Measurements from ENCODE around the gene MORN1. TPM values are rescaled to one million over a fixed set of nuclear protein-coding genes. Genes with fewer than 3 reads are reported as not detected.
A peak's percentile ranks its signal among the peaks of the same experiment; 100 is the strongest.

The MORN1 gene
- total and polyA plus RNA-seq, 2 experiments from 2014 or later, result 4.8 to 11.1 TPM

DNA sequence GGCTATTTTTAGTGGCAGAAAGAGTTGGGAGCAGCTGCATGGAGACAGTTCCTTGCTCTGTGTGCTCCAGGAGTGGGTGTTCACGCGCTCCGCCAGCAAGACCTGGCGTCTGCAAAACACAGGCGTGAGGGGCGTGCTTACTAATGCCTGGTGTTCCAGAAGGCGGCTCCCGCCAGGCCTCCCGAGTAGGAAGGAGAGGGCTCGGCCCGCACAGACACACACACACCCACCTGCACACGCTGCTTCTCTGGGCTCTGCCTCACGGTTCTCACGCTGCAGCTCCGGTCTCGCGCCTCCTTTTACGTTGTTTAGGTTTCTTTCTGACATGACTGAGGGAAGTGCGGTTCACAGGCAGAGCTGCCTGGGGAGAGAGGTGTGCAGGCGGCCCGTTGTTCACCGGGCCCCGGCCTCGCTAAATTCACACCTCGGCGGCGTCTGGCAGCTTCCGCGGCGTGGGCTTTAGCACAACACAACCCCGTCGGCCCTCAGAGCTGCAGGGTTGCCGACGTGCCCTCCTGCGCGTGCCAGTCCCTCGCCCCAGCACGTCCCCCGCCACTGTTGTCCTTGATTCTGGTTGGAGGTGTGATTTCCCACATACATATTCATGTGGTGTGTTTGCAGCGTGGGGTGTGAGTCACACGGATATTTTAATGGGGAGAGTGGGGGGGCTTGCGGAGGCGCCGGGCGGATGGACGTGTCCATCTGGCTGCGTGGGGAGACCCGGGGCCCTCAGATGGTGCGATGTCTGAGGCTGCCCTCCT lies 86.3 kb downstream of the MORN1 start:
- H4K20me1 ChIP-seq (replicated peaks; ENCODE audit: insufficient read depth), result peaks cover 21% of the 10 kb centered on the region
- TF ChIP-seq ZNF114 (CRISPR knock-in tag; IDR thresholded peaks at IDR 0.05) (no peak), JUNB (IDR thresholded peaks at IDR 0.05; ENCODE audit: unreplicated experiment) (no peak), EZH2phosphoT487 (IDR thresholded peaks at IDR 0.05; ENCODE audit: unreplicated experiment) (no peak), CREB1 (CRISPR knock-in tag; IDR thresholded peaks at IDR 0.05; ENCODE audit: low read depth) (no peak), POLR2AphosphoS5 (IDR thresholded peaks at IDR 0.05; ENCODE audit: low read depth) (no peak), NANOG (IDR thresholded peaks at IDR 0.05; ENCODE audit: borderline replicate concordance) (no peak), ZNF331 (CRISPR knock-in tag; IDR thresholded peaks at IDR 0.05; ENCODE audit: low read depth) (no peak), STAT1 (IDR thresholded peaks at IDR 0.05; ENCODE audit: unreplicated experiment) (no peak), EZH2 (IDR thresholded peaks at IDR 0.05; ENCODE audit: low read depth, unreplicated experiment) (no peak)
- TF ChIP-seq, protein P1, sequence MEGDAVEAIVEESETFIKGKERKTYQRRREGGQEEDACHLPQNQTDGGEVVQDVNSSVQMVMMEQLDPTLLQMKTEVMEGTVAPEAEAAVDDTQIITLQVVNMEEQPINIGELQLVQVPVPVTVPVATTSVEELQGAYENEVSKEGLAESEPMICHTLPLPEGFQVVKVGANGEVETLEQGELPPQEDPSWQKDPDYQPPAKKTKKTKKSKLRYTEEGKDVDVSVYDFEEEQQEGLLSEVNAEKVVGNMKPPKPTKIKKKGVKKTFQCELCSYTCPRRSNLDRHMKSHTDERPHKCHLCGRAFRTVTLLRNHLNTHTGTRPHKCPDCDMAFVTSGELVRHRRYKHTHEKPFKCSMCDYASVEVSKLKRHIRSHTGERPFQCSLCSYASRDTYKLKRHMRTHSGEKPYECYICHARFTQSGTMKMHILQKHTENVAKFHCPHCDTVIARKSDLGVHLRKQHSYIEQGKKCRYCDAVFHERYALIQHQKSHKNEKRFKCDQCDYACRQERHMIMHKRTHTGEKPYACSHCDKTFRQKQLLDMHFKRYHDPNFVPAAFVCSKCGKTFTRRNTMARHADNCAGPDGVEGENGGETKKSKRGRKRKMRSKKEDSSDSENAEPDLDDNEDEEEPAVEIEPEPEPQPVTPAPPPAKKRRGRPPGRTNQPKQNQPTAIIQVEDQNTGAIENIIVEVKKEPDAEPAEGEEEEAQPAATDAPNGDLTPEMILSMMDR (conservative IDR thresholded peaks at IDR 0.05; ENCODE audit: low read depth in 2 of 2), result no peak
- TF ChIP-seq, protein P2, sequence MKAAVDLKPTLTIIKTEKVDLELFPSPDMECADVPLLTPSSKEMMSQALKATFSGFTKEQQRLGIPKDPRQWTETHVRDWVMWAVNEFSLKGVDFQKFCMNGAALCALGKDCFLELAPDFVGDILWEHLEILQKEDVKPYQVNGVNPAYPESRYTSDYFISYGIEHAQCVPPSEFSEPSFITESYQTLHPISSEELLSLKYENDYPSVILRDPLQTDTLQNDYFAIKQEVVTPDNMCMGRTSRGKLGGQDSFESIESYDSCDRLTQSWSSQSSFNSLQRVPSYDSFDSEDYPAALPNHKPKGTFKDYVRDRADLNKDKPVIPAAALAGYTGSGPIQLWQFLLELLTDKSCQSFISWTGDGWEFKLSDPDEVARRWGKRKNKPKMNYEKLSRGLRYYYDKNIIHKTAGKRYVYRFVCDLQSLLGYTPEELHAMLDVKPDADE (IDR thresholded peaks at IDR 0.05), result no peak
- TF ChIP-seq, protein P3, sequence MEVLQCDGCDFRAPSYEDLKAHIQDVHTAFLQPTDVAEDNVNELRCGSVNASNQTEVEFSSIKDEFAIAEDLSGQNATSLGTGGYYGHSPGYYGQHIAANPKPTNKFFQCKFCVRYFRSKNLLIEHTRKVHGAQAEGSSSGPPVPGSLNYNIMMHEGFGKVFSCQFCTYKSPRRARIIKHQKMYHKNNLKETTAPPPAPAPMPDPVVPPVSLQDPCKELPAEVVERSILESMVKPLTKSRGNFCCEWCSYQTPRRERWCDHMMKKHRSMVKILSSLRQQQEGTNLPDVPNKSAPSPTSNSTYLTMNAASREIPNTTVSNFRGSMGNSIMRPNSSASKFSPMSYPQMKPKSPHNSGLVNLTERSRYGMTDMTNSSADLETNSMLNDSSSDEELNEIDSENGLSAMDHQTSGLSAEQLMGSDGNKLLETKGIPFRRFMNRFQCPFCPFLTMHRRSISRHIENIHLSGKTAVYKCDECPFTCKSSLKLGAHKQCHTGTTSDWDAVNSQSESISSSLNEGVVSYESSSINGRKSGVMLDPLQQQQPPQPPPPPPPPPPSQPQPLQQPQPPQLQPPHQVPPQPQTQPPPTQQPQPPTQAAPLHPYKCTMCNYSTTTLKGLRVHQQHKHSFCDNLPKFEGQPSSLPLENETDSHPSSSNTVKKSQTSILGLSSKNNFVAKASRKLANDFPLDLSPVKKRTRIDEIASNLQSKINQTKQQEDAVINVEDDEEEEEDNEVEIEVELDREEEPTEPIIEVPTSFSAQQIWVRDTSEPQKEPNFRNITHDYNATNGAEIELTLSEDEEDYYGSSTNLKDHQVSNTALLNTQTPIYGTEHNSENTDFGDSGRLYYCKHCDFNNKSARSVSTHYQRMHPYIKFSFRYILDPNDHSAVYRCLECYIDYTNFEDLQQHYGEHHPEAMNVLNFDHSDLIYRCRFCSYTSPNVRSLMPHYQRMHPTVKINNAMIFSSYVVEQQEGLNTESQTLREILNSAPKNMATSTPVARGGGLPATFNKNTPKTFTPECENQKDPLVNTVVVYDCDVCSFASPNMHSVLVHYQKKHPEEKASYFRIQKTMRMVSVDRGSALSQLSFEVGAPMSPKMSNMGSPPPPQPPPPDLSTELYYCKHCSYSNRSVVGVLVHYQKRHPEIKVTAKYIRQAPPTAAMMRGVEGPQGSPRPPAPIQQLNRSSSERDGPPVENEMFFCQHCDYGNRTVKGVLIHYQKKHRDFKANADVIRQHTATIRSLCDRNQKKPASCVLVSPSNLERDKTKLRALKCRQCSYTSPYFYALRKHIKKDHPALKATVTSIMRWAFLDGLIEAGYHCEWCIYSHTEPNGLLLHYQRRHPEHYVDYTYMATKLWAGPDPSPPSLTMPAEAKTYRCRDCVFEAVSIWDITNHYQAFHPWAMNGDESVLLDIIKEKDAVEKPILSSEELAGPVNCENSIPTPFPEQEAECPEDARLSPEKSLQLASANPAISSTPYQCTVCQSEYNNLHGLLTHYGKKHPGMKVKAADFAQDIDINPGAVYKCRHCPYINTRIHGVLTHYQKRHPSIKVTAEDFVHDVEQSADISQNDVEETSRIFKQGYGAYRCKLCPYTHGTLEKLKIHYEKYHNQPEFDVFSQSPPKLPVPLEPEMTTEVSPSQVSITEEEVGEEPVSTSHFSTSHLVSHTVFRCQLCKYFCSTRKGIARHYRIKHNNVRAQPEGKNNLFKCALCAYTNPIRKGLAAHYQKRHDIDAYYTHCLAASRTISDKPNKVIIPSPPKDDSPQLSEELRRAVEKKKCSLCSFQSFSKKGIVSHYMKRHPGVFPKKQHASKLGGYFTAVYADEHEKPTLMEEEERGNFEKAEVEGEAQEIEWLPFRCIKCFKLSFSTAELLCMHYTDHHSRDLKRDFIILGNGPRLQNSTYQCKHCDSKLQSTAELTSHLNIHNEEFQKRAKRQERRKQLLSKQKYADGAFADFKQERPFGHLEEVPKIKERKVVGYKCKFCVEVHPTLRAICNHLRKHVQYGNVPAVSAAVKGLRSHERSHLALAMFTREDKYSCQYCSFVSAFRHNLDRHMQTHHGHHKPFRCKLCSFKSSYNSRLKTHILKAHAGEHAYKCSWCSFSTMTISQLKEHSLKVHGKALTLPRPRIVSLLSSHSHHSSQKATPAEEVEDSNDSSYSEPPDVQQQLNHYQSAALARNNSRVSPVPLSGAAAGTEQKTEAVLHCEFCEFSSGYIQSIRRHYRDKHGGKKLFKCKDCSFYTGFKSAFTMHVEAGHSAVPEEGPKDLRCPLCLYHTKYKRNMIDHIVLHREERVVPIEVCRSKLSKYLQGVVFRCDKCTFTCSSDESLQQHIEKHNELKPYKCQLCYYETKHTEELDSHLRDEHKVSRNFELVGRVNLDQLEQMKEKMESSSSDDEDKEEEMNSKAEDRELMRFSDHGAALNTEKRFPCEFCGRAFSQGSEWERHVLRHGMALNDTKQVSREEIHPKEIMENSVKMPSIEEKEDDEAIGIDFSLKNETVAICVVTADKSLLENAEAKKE (CRISPR knock-in tag; IDR thresholded peaks at IDR 0.05), result no peak
- TF ChIP-seq, protein P4, sequence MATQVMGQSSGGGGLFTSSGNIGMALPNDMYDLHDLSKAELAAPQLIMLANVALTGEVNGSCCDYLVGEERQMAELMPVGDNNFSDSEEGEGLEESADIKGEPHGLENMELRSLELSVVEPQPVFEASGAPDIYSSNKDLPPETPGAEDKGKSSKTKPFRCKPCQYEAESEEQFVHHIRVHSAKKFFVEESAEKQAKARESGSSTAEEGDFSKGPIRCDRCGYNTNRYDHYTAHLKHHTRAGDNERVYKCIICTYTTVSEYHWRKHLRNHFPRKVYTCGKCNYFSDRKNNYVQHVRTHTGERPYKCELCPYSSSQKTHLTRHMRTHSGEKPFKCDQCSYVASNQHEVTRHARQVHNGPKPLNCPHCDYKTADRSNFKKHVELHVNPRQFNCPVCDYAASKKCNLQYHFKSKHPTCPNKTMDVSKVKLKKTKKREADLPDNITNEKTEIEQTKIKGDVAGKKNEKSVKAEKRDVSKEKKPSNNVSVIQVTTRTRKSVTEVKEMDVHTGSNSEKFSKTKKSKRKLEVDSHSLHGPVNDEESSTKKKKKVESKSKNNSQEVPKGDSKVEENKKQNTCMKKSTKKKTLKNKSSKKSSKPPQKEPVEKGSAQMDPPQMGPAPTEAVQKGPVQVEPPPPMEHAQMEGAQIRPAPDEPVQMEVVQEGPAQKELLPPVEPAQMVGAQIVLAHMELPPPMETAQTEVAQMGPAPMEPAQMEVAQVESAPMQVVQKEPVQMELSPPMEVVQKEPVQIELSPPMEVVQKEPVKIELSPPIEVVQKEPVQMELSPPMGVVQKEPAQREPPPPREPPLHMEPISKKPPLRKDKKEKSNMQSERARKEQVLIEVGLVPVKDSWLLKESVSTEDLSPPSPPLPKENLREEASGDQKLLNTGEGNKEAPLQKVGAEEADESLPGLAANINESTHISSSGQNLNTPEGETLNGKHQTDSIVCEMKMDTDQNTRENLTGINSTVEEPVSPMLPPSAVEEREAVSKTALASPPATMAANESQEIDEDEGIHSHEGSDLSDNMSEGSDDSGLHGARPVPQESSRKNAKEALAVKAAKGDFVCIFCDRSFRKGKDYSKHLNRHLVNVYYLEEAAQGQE (IDR thresholded peaks at IDR 0.05; ENCODE audit: unreplicated experiment), result no peak
- no peaks in the 10 kb centered on the region for H3K9me3 Mint-ChIP-seq
- H3F3A ChIP-seq (replicated peaks; ENCODE audit: low read depth), result peaks cover 16% of the 10 kb centered on the region
- peaks cover 16% of the 10 kb centered on the region for H3K4me1 Mint-ChIP-seq
- no peaks in the 10 kb centered on the region for H3K4me1 ChIP-seq (ENCODE audit: insufficient read depth)
- H3K79me2 ChIP-seq (replicated peaks; ENCODE audit: insufficient read depth), result peaks cover 38% of the 10 kb centered on the region
- H3K36me3 Mint-ChIP-seq (ENCODE audit: low read depth), result peaks cover 49% of the 10 kb centered on the region
- 0 out of 2 replicates have a peak overlapping the region, but pooled peaks have one; percentile 19 for H3K27ac ChIP-seq (ENCODE audit: low read depth)
- no peak overlapping the region for H3K4me3 Mint-ChIP-seq
- H3K4me2 ChIP-seq, result no peak overlapping the region
- H3K27me3 ChIP-seq (ENCODE audit: insufficient read depth), result no peaks in the 10 kb centered on the region
- H3K9me2 ChIP-seq (ENCODE audit: insufficient read depth), result no peaks in the 10 kb centered on the region
- H2AFZ ChIP-seq, result no peak overlapping the region
- H3K4me3 ChIP-seq, result no peak overlapping the region
- H3K27ac Mint-ChIP-seq, result no peak overlapping the region
- H3K36me3 ChIP-seq (ENCODE audit: insufficient read depth), result 0 out of 2 replicates have a peak, but pooled peaks cover 5% of the 10 kb centered on the region
- DNase-seq (ENCODE audit: low spot score) (no peak), ATAC-seq (no peak)
- peaks cover 16% of the 10 kb centered on the region for H3K27me3 Mint-ChIP-seq (ENCODE audit: insufficient read depth, low read depth, poor library complexity)

Measured in GM23338 (cell line).